Esophagus squamous epithelium (tissue), 4 donors: ENCODE data around the gene RASSF5.

Experiments
- CTCF ChIP-seq, 6 experiments: fragments of 450-650 bp in 4 of 6; fragments of 200-600 bp in 2 of 6; sonication (generic) in 2 of 6; IDR thresholded peaks; one replicate each; pipeline ENCODE4 v1.5.1; 2016 to 2019; ENCODE audit warnings: antibody characterized with exemption in 6 of 6, mild to moderate bottlenecking in 4 of 6, moderate library complexity in 4 of 6
- POLR2A ChIP-seq, 4 donors: fragments of 450-650 bp; IDR thresholded peaks; one replicate each; pipeline ENCODE4 v1.6.1; 2017; ENCODE audit warnings: antibody characterized with exemption in 4 of 4, mild to moderate bottlenecking in 4 of 4, moderate library complexity in 3 of 4

GRCh38 chr1:206512851-206513180 lies 5.5 kb downstream of the RASSF5 start:
- TF ChIP-seq POLR2A (IDR thresholded peaks at IDR 0.05) (no peak), CTCF (IDR thresholded peaks at IDR 0.05) (no peak)
